ENCODE measurements around the gene SMCHD1. TPM values are rescaled to one million over a fixed set of nuclear protein-coding genes. Genes with fewer than 3 reads are reported as not detected.
A peak's percentile ranks its signal among the peaks of the same experiment; 100 is the strongest.

Gene SMCHD1
- total and polyA plus RNA-seq, 2 experiments from 2014 or later: 7.7 to 39.0 TPM

DNA sequence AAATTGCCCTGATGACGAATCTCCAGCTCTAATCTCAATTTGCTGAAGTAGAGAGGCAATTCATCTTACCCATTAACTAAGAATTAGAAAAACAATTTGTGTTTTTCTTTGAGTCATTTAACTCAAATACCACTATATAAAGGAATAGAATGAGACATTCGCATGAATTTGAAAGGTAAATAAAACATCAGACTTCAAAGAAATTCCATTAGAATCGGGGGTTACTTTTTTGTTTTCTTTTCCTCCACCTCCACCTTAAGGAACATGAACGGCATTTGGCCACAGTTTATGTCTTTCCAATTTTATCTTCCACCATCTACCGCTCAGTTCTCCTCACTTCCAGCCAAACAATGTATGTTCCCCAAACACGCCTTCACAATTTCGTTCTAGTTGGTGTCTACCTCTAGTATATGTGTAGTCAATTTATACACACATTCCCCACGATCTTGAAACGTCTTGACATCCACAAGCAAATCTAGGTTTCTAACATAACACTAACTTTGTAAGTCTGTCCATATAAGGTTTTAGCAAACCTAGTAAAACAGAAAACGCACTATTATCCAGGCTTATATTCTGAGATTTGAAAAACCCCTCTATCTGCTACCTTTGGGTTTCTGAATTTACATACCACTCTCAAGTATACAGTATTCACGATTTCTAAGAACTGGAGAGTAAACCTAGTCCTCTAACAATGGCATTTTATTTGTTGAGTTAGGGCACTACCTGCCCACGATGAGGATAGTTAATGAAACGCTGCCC lies 1.2 kb upstream of the SMCHD1 start (continued):
- TF ChIP-seq, protein P1, sequence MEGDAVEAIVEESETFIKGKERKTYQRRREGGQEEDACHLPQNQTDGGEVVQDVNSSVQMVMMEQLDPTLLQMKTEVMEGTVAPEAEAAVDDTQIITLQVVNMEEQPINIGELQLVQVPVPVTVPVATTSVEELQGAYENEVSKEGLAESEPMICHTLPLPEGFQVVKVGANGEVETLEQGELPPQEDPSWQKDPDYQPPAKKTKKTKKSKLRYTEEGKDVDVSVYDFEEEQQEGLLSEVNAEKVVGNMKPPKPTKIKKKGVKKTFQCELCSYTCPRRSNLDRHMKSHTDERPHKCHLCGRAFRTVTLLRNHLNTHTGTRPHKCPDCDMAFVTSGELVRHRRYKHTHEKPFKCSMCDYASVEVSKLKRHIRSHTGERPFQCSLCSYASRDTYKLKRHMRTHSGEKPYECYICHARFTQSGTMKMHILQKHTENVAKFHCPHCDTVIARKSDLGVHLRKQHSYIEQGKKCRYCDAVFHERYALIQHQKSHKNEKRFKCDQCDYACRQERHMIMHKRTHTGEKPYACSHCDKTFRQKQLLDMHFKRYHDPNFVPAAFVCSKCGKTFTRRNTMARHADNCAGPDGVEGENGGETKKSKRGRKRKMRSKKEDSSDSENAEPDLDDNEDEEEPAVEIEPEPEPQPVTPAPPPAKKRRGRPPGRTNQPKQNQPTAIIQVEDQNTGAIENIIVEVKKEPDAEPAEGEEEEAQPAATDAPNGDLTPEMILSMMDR (conservative IDR thresholded peaks at IDR 0.05; ENCODE audit: low read depth in 2 of 2): no peak
- TF ChIP-seq REST (IDR thresholded peaks at IDR 0.05; ENCODE audit: unreplicated experiment): no peak

DNA sequence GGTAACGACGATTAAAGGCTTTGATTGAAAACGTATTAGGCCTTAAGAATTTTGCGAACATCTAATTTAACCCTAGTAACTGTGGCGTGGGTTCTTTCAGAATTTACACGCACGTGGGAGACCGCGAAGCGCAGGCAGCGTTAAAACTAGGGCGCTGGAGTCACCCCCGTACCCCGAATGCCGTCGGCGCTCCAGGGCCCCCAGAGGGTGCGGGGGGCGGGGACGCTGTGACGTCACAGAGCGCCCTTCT lies 673 bp upstream of the SMCHD1 start:
- H3K4me1 ChIP-seq (ENCODE audit: insufficient read depth): peaks cover 19% of the 10 kb centered on the region
- H3F3A ChIP-seq (replicated peaks; ENCODE audit: low read depth): no peaks in the 10 kb centered on the region; the same call in 1 of the 2 replicates
- no peak overlapping the region for H3K27ac ChIP-seq (ENCODE audit: low read depth)
- Mint-ChIP-seq H3K27ac (peak overlapping the region; percentile 93), H3K4me3 (peak overlapping the region; percentile 94), H3K36me3 (ENCODE audit: low read depth) (peaks cover 7% of the 10 kb centered on the region; the same call in 1 of the 3 replicates), H3K4me1 (peaks cover 21% of the 10 kb centered on the region), H3K9me3 (no peaks in the 10 kb centered on the region), H3K27me3 (ENCODE audit: insufficient read depth, low read depth, poor library complexity) (peaks cover 34% of the 10 kb centered on the region)
- no peak for DNase-seq (ENCODE audit: low spot score)
- no peaks in the 10 kb centered on the region for H3K9me2 ChIP-seq (ENCODE audit: insufficient read depth)
- peak overlapping the region; percentile 85 for H3K4me3 ChIP-seq
- peak overlapping the region; percentile 78 for H3K4me2 ChIP-seq
- peaks cover 30% of the 10 kb centered on the region for H4K20me1 ChIP-seq (replicated peaks; ENCODE audit: insufficient read depth)
- H2AFZ ChIP-seq: peak overlapping the region; percentile 90
- peaks cover 37% of the 10 kb centered on the region for H3K79me2 ChIP-seq (replicated peaks; ENCODE audit: insufficient read depth)
- H3K27me3 ChIP-seq (ENCODE audit: insufficient read depth): peaks cover 75% of the 10 kb centered on the region
- ATAC-seq: peak; percentile 24
- H3K36me3 ChIP-seq (ENCODE audit: insufficient read depth): 0 out of 2 replicates have a peak, but pooled peaks cover 3% of the 10 kb centered on the region
- TF ChIP-seq CREB1 (CRISPR knock-in tag; IDR thresholded peaks at IDR 0.05; ENCODE audit: low read depth): peak; percentile 98
- no peak for TF ChIP-seq EZH2 (IDR thresholded peaks at IDR 0.05; ENCODE audit: low read depth, unreplicated experiment)

DNA sequence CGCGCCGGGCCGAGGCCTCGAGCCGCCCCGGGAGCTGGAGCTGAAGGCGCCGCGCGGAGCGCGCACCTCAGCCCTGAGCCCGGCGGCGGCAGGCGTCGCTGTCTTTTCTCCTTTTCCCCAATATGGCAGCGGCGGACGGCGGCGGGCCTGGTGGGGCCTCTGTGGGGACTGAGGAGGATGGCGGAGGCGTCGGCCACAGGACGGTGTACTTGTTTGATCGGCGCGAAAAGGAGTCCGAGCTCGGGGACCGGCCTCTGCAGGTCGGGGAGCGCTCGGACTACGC lies 369 bp downstream of the SMCHD1 start:
- DNase-seq (ENCODE audit: low spot score) (peak; percentile 64), ATAC-seq (peak; percentile 66)
- Histone ChIP-seq H3K36me3 (ENCODE audit: insufficient read depth) (0 out of 2 replicates have a peak, but pooled peaks cover 3% of the 10 kb centered on the region), H3F3A (replicated peaks; ENCODE audit: low read depth) (no peaks in the 10 kb centered on the region; the same call in 1 of the 2 replicates), H3K9me2 (ENCODE audit: insufficient read depth) (no peaks in the 10 kb centered on the region), H4K20me1 (replicated peaks; ENCODE audit: insufficient read depth) (peaks cover 30% of the 10 kb centered on the region), H2AFZ (peak overlapping the region; percentile 78), H3K27ac (ENCODE audit: low read depth) (no peak overlapping the region), H3K4me2 (peak overlapping the region; percentile 94), H3K27me3 (ENCODE audit: insufficient read depth) (peaks cover 66% of the 10 kb centered on the region), H3K79me2 (replicated peaks; ENCODE audit: insufficient read depth) (peaks cover 48% of the 10 kb centered on the region), H3K4me1 (ENCODE audit: insufficient read depth) (peaks cover 19% of the 10 kb centered on the region), H3K4me3 (peak overlapping the region; percentile 85)
- H3K4me1 Mint-ChIP-seq: peaks cover 21% of the 10 kb centered on the region
- H3K9me3 Mint-ChIP-seq: no peaks in the 10 kb centered on the region
- peak overlapping the region; percentile 94 for H3K4me3 Mint-ChIP-seq
- H3K27ac Mint-ChIP-seq: no peak overlapping the region; the same call in 1 of the 2 replicates
- peaks cover 34% of the 10 kb centered on the region for H3K27me3 Mint-ChIP-seq (ENCODE audit: insufficient read depth, low read depth, poor library complexity)
- H3K36me3 Mint-ChIP-seq (ENCODE audit: low read depth): peaks cover 9% of the 10 kb centered on the region
- TF ChIP-seq ZNF331 (CRISPR knock-in tag; IDR thresholded peaks at IDR 0.05; ENCODE audit: low read depth): no peak
- no peak for TF ChIP-seq POLR2AphosphoS5 (IDR thresholded peaks at IDR 0.05; ENCODE audit: low read depth)
- no peak for TF ChIP-seq ZNF114 (CRISPR knock-in tag; IDR thresholded peaks at IDR 0.05)
- TF ChIP-seq, protein P2, sequence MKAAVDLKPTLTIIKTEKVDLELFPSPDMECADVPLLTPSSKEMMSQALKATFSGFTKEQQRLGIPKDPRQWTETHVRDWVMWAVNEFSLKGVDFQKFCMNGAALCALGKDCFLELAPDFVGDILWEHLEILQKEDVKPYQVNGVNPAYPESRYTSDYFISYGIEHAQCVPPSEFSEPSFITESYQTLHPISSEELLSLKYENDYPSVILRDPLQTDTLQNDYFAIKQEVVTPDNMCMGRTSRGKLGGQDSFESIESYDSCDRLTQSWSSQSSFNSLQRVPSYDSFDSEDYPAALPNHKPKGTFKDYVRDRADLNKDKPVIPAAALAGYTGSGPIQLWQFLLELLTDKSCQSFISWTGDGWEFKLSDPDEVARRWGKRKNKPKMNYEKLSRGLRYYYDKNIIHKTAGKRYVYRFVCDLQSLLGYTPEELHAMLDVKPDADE (IDR thresholded peaks at IDR 0.05): no peak
- TF ChIP-seq CREB1 (CRISPR knock-in tag; IDR thresholded peaks at IDR 0.05; ENCODE audit: low read depth): no peak
- TF ChIP-seq NANOG (IDR thresholded peaks at IDR 0.05; ENCODE audit: borderline replicate concordance): no peak
- TF ChIP-seq REST (IDR thresholded peaks at IDR 0.05; ENCODE audit: unreplicated experiment): no peak
